ENCODE data around the gene KLHDC7A.

The KLHDC7A gene

DNA sequence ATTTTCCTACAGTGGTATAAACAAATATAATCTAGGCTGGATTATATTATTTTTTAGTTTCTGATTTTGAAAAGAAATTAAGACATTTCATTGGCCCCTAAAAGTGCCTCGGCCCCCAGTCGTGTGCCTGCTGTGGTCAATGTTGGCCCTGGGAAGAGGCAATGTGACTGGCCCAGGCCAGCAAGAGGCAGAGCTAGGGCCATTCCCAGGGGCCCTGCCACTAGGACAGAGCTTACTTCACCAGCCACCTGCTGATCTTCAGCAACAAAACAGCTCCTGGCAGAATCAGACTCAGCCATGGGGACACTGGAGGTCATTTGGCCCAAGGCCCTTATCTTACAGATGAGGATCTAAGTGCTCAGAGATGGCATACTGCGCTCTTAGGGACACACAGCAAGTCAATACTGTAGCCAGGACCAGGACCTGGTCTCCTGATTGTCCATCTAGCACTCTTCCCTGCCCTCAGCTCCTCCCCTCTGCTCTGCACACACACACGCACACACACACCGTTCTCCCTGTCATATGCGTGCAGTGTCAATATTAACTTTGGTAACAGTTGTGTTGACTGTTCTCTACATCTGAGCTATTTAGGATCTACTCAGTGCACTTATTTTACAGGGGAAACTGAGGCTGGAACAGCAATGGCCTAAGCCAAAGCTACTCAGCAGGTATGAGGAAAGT lies 16.6 kb upstream of the KLHDC7A start:
- H3K4me1 Mint-ChIP-seq (ENCODE audit: low read depth) = peaks cover 1% of the 10 kb centered on the region
- no peaks in the 10 kb centered on the region for H3K36me3 Mint-ChIP-seq (ENCODE audit: low read depth)
- no peak overlapping the region for H3K4me3 Mint-ChIP-seq
- H3K9me3 Mint-ChIP-seq = no peaks in the 10 kb centered on the region
- peaks cover 3% of the 10 kb centered on the region for H3K27me3 Mint-ChIP-seq (ENCODE audit: low read depth)
- no peak overlapping the region for H3K27ac Mint-ChIP-seq

DNA sequence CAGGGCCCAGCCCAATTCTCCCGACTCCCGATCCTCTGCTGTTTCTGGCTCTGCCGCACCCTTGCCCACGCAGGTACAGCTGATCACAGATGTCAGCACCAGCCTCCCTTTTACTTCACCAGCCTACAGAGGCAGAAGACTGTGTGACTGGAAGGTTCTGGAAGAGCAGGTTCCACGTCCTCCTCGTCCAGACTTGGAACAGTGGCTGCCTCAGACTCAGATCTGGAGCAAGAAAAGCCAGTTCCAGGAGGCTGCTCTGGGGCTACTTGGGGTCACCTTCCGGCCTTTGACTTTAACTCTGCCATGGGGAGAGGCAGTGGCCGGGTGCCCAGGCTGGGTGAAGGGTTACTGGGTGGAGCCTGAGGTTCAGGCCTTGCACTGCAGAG lies 16.1 kb upstream of the KLHDC7A start:
- Mint-ChIP-seq H3K9me3 (no peaks in the 10 kb centered on the region), H3K4me3 (no peak overlapping the region), H3K27ac (no peak overlapping the region), H3K36me3 (ENCODE audit: low read depth) (no peaks in the 10 kb centered on the region), H3K4me1 (ENCODE audit: low read depth) (peaks cover 1% of the 10 kb centered on the region), H3K27me3 (ENCODE audit: low read depth) (peaks cover 3% of the 10 kb centered on the region)

DNA sequence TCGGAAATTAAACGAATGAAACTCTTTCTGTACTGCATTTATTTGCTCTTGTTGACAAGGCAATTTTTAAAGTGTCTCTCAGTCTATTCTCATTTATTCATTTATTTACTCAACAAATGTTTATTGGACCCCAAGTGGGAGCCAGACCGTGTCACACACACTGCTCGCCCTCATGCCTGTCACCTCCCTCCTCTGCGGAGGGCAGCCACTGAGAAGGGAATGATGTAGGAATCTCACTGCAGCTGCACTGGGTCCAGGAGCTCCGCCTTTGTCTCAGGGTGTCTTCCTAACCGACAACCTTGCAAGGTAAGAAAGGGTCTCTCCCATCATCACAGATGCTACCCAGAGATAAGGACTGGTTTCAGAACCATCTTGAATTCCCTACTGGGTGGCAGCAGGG lies 14.1 kb upstream of the KLHDC7A start:
- Mint-ChIP-seq H3K27me3 (ENCODE audit: low read depth) (no peaks in the 10 kb centered on the region), H3K4me1 (ENCODE audit: low read depth) (peaks cover 1% of the 10 kb centered on the region), H3K36me3 (ENCODE audit: low read depth) (no peaks in the 10 kb centered on the region), H3K4me3 (no peak overlapping the region), H3K27ac (no peak overlapping the region), H3K9me3 (no peaks in the 10 kb centered on the region)

DNA sequence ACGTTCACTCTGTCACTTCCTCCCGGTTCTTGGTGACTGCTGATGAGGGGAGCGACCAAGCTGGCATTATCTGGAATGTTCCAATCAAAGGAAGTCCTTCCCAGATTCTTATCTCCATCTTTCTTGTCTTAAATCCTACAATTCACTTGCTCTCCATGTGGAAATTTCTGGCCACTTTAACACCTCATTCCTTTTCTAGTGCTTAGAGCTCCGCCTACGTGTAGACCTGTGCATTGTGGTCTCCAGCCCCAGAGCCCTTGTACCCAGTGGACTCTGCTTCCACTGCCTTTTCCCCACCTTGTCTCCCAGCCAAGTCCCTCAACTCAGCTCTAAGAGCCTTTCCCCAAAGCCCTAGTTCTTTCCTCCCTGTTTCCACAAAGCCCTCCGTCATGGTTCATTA lies 12.2 kb upstream of the KLHDC7A start:
- H3K9me3 Mint-ChIP-seq = no peaks in the 10 kb centered on the region
- H3K4me3 Mint-ChIP-seq = no peak overlapping the region
- H3K27me3 Mint-ChIP-seq (ENCODE audit: low read depth) = no peaks in the 10 kb centered on the region
- no peaks in the 10 kb centered on the region for H3K36me3 Mint-ChIP-seq (ENCODE audit: low read depth)
- peaks cover 1% of the 10 kb centered on the region for H3K4me1 Mint-ChIP-seq (ENCODE audit: low read depth)
- H3K27ac Mint-ChIP-seq = no peak overlapping the region

DNA sequence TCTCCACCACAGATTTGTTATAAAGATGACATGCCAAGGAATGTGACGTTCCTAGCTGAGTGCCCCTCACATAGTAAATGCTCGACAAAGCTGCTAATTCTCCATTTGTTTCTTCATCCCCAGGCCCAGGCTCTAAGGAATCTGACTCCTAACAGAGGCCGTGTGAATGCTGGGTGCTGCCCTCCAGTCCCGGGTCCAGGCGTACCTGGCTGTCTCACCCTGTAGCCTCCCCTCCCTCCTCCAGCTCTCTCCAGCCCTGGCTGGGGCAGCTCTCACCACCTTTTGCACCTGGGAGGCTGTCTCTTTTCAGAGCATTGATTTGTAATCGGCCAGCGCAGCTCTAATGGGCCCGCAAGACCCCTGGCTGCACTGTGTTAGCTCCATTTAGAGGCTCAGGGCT lies 11.2 kb upstream of the KLHDC7A start:
- Mint-ChIP-seq H3K27me3 (ENCODE audit: low read depth) (no peaks in the 10 kb centered on the region), H3K4me1 (ENCODE audit: low read depth) (peaks cover 1% of the 10 kb centered on the region), H3K36me3 (ENCODE audit: low read depth) (no peaks in the 10 kb centered on the region), H3K27ac (no peak overlapping the region), H3K9me3 (no peaks in the 10 kb centered on the region), H3K4me3 (no peak overlapping the region)

DNA sequence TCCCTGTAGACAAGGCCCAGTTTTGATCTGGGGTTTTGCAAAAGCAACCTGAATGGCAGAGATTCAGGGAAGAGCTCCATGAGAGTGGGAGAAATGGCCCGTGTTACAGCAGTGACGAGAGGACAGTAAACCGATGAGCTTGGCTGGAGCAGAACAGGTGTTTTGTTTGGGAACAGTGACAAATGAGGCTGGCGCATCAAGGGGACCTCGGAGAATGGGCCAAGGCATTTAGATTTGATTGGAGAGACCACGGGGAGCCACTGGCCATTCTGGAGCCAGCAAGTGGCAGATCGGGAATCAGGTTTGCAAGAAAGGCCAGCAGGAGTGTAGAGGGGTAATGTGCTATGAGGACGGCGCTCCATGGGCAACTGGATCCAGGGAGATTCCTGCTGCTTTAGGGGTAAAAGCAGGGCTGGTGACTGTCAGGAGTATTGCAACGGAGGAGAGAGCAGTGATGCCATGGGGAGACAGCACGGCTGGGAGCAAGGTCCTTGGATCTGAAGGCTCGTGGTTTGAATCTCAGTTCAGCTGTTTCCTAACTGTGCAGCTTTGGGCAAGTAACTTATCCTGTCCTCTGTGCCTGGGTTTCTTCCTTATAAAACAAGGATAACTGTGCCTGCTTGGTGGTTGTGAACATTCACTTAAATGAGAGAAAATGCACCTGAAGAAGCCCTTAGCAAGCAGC lies 9.9 kb upstream of the KLHDC7A start:
- no peak overlapping the region for H3K4me3 Mint-ChIP-seq
- H3K27me3 Mint-ChIP-seq (ENCODE audit: low read depth) = no peaks in the 10 kb centered on the region

DNA sequence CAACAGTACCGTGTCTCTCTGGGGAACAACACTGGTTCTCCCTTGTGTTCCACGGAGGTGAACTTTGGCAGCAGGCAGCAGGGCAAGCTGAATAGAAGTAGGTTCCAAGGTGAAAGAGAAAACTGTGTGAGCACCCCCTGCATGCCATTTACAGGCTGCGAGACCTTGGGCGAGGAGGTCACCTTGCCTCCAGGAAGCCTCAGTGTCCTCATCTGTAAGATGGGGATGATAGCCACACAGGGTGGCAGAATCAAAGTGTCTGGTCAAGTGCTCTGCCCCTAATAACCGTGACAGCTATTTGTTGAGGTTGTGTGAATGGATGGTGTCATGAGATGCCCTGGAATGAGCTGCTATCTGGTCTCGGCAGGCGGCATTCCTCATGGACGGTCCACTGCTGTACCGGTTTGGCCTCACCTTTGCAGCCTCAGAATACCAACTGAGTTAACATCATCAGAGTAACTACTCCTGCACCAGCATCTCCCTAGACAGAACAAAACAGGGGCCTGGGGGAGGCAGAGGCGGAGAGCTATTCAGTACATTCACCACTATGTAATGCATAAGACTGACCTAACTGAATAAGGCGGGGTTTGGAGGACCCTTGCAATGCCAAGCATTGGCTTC lies 7.4 kb upstream of the KLHDC7A start:
- H3K4me1 Mint-ChIP-seq (ENCODE audit: low read depth) = no peaks in the 10 kb centered on the region
- no peaks in the 10 kb centered on the region for H3K27me3 Mint-ChIP-seq (ENCODE audit: low read depth)
- no peaks in the 10 kb centered on the region for H3K36me3 Mint-ChIP-seq (ENCODE audit: low read depth)
- no peaks in the 10 kb centered on the region for H3K9me3 Mint-ChIP-seq
- no peak overlapping the region for H3K27ac Mint-ChIP-seq
- no peak overlapping the region for H3K4me3 Mint-ChIP-seq

More for the DNA sequence above, 9.9 kb upstream of the KLHDC7A start:
- no peaks in the 10 kb centered on the region for H3K4me1 Mint-ChIP-seq (ENCODE audit: low read depth)
- no peaks in the 10 kb centered on the region for H3K9me3 Mint-ChIP-seq
- no peak overlapping the region for H3K27ac Mint-ChIP-seq
- H3K36me3 Mint-ChIP-seq (ENCODE audit: low read depth) = no peaks in the 10 kb centered on the region

DNA sequence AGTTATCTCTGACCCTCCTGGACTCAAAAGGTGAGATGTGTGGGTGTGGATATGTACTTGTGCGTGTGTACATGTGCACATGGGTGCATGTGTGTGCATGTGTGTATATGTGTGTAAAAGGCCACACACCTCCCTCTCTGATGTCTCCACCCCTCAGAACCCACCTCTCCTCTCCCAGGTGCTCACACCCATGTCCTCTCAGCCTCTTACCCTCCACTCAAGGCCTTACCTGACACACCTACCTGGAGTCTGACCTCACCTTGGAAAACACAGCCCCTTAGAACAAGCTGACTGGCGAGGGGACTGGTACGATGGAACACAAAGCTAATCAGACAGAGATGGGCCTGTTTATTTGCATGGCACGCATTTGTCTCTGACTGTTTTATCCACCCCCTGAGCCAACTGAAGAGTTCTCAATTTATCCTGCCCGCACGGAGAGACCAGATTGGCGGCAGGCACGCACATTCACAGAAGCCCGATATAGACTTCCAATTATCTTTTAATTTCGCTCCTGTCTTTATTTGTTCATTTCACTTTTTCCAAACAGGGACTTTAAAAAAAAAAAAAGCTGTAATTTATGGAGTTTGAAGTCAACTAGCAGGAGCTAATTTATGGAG lies 6.1 kb upstream of the KLHDC7A start:
- Mint-ChIP-seq H3K4me1 (ENCODE audit: low read depth) (peaks cover 5% of the 10 kb centered on the region), H3K4me3 (no peak overlapping the region), H3K9me3 (no peaks in the 10 kb centered on the region), H3K27me3 (ENCODE audit: low read depth) (no peaks in the 10 kb centered on the region), H3K27ac (no peak overlapping the region), H3K36me3 (ENCODE audit: low read depth) (no peaks in the 10 kb centered on the region)

DNA sequence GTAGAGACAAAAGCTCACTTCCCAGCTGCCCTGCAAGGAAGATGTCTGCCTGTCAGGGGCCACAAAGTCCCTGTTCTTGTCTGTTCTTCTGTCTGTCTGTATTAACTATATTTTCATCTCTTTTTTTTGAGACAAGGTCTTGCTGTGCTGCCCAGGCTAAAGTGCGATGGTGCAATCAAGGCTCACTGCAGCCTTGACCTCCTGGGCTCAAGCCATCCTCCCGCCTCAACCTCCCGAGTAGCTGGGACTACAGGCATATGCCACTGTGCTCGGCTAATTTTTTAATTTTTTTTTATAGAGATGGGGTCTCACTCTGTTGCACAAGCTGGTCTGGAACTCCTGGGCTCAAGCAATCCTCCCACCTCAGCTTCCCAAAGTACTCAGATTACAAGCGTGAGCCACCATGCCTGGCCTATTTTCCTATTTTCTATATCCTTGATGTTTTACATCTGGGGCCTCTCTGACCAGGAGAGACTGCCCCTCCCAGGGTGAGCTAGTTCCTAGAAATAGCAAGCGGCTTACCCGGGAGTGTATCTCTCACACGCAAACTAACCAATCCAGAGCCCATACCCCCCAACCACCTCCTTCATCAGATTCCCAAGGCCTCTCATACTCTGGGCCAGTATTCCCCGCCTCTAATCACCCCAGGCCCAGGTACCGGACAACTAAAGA lies 5.4 kb upstream of the KLHDC7A start:
- Mint-ChIP-seq H3K4me1 (ENCODE audit: low read depth) (peaks cover 7% of the 10 kb centered on the region), H3K36me3 (ENCODE audit: low read depth) (no peaks in the 10 kb centered on the region), H3K4me3 (no peak overlapping the region), H3K9me3 (no peaks in the 10 kb centered on the region), H3K27ac (no peak overlapping the region), H3K27me3 (ENCODE audit: low read depth) (no peaks in the 10 kb centered on the region)

DNA sequence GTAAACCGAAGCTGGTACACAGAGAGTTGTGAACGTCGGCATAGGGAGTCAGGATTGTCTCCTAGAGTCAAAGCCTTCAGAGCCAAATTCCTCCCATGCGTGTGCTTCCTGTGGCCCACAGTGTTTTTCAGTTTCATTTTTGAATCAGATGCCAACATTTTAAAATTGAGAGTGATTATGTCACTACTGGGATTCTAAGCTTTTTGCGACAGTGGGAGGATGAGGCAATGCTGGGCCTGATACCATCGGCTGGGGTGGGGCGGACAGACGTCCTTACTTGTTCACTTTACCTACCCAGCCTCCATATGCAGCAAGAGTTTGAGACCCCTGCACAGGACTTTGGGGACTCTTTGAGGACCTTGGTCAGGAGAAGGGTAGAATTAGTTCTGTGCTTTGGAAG lies 1.3 kb upstream of the KLHDC7A start:
- no peaks in the 10 kb centered on the region for H3K36me3 Mint-ChIP-seq (ENCODE audit: low read depth)
- no peaks in the 10 kb centered on the region for H3K9me3 Mint-ChIP-seq
- no peaks in the 10 kb centered on the region for H3K27me3 Mint-ChIP-seq (ENCODE audit: low read depth)
- no peak overlapping the region for H3K4me3 Mint-ChIP-seq
- H3K27ac Mint-ChIP-seq = no peak overlapping the region
- H3K4me1 Mint-ChIP-seq (ENCODE audit: low read depth) = peaks cover 7% of the 10 kb centered on the region

DNA sequence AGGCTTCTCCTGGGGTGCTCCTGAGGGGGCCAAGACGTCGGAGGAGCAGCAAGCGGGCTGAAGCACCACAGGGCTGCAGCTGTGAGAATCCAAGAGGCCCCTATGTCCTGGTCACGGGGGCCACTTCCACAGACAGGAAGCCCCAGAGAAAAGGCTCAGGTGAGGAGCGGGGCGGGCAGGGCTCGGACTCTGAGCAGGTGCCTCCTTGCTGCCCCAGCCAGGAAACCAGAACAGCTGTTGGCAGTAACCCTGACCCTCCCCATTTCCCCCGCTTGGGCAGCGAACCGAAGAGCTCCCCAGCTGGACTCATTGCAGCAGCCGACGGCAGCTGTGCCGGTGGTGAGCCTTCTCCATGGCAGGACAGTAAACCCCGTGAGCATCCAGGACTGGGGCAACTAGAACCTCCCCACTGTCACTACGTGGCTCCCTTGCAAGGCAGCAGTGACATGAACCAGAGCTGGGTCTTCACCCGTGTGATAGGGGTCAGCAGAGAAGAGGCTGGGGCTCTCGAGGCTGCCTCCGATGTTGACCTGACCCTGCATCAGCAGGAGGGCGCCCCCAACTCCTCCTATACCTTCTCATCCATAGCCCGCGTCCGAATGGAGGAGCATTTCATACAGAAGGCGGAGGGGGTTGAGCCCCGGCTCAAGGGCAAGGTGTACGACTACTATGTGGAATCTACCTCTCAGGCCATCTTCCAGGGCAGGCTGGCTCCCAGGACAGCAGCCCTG lies 625 bp downstream of the KLHDC7A start:
- H3K4me1 Mint-ChIP-seq (ENCODE audit: low read depth) = peaks cover 7% of the 10 kb centered on the region
- H3K36me3 Mint-ChIP-seq (ENCODE audit: low read depth) = no peaks in the 10 kb centered on the region
- no peak overlapping the region for H3K4me3 Mint-ChIP-seq
- H3K27me3 Mint-ChIP-seq (ENCODE audit: low read depth) = no peaks in the 10 kb centered on the region
- no peak overlapping the region for H3K27ac Mint-ChIP-seq
- no peaks in the 10 kb centered on the region for H3K9me3 Mint-ChIP-seq

DNA sequence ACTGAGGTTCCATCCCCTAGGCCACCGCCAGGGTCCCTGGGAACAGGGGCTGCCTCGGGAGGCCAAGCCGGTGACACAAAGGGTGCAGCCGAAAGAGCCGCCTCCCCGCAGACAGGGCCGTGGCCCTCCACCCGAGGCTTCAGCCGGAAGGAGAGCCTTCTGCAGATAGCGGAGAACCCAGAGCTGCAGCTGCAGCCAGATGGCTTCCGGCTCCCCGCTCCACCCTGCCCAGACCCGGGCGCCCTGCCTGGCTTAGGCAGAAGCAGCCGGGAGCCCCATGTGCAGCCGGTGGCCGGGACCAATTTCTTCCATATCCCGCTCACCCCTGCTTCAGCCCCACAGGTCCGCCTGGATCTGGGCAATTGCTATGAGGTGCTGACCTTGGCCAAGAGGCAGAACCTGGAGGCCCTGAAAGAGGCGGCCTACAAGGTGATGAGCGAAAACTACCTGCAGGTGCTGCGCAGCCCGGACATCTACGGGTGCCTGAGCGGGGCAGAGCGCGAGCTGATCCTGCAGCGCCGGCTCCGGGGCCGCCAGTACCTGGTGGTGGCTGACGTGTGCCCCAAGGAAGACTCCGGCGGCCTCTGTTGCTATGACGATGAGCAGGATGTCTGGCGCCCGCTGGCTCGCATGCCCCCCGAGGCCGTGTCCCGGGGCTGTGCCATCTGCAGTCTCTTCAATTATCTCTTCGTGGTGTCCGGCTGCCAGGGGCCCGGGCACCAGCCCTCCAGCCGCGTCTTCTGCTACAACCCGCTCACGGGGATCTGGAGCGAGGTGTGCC lies 1.4 kb downstream of the KLHDC7A start:
- no peak overlapping the region for H3K4me3 Mint-ChIP-seq
- no peak overlapping the region for H3K27ac Mint-ChIP-seq
- no peaks in the 10 kb centered on the region for H3K27me3 Mint-ChIP-seq (ENCODE audit: low read depth)
- peaks cover 7% of the 10 kb centered on the region for H3K4me1 Mint-ChIP-seq (ENCODE audit: low read depth)
- H3K36me3 Mint-ChIP-seq (ENCODE audit: low read depth) = no peaks in the 10 kb centered on the region
- no peaks in the 10 kb centered on the region for H3K9me3 Mint-ChIP-seq

DNA sequence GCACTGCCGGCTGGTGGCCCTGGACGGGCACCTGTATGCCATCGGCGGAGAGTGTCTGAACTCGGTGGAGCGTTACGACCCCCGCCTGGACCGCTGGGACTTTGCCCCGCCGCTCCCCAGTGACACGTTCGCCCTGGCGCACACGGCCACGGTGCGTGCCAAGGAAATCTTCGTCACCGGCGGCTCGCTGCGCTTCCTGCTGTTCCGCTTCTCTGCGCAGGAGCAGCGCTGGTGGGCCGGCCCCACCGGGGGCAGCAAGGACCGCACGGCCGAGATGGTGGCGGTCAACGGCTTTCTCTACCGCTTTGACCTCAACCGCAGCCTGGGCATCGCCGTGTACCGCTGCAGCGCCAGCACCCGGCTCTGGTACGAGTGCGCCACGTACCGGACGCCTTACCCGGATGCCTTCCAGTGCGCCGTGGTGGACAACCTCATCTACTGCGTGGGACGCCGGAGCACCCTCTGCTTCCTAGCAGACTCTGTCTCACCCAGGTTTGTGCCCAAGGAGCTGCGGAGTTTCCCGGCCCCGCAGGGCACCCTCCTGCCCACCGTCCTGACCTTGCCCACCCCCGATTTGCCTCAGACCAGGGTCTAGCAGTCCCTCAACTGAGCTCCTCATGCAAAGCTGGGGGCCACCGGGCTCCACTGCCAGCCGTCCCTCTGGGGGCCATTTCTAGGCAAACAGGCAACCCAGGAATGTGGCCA lies 2.1 kb downstream of the KLHDC7A start:
- Mint-ChIP-seq H3K36me3 (ENCODE audit: low read depth) (no peaks in the 10 kb centered on the region), H3K27ac (no peak overlapping the region), H3K4me3 (no peak overlapping the region), H3K9me3 (no peaks in the 10 kb centered on the region), H3K27me3 (ENCODE audit: low read depth) (no peaks in the 10 kb centered on the region), H3K4me1 (ENCODE audit: low read depth) (peaks cover 7% of the 10 kb centered on the region)
